22Rv1 (cell line): ENCODE data around the gene HAX1.
"Not testable (repeated sequence)": the region's sequence is repeated elsewhere in the genome, so short reads cannot be mapped to it uniquely, and the experiment has no call there.

Experiments
- H3K27ac ChIP-seq: fragments of 450-650 bp; 2 replicates; pipeline ENCODE4 v1.5.1; 2017
- CTCF ChIP-seq: fragments of 450-650 bp; IDR thresholded peaks from 2 replicates; pipeline ENCODE4 v1.5.1; 2017; ENCODE audit warnings: mild to moderate bottlenecking
- ZFX ChIP-seq: fragments of 450-650 bp; IDR thresholded peaks from 2 replicates; pipeline ENCODE4 v1.6.1; 2017; ENCODE audit warnings: antibody characterized with exemption, borderline replicate concordance

HAX1 gene

GRCh38 chr1:154290921-154291320 lies 18.5 kb downstream of the HAX1 start:
- TF ChIP-seq CTCF (no peak), ZFX (no peak)

GRCh38 chr1:154295408-154296235 lies 23.2 kb downstream of the HAX1 start:
- no peak overlapping the region for H3K27ac ChIP-seq
- TF ChIP-seq ZFX: no peak
- no peak for TF ChIP-seq CTCF

More at GRCh38 chr1:154290921-154291320, 18.5 kb downstream of the HAX1 start:
- no peak overlapping the region for H3K27ac ChIP-seq

GRCh38 chr1:154301582-154301981 lies 29.2 kb downstream of the HAX1 start:
- no peak overlapping the region for H3K27ac ChIP-seq
- no peak for TF ChIP-seq CTCF
- TF ChIP-seq ZFX: no peak

- no peak overlapping the region for H3K27ac ChIP-seq
- TF ChIP-seq CTCF (no peak), ZFX (no peak)
Measured at GRCh38 chr1:154304664-154305337, 32.4 kb downstream of the HAX1 start.

GRCh38 chr1:154306151-154306550 lies 33.7 kb downstream of the HAX1 start:
- no peak overlapping the region for H3K27ac ChIP-seq
- TF ChIP-seq CTCF: no peak
- TF ChIP-seq ZFX: no peak

GRCh38 chr1:154307670-154308270 lies 35.3 kb downstream of the HAX1 start:
- H3K27ac ChIP-seq: not testable (repeated sequence)

GRCh38 chr1:154309136-154309535 lies 36.7 kb downstream of the HAX1 start:
- not testable (repeated sequence) for H3K27ac ChIP-seq

GRCh38 chr1:154312229-154313065 lies 40.0 kb downstream of the HAX1 start:
- not testable (repeated sequence) for H3K27ac ChIP-seq
